ENCODE data around the gene BTF3L4. TPM values are rescaled to one million over a fixed set of nuclear protein-coding genes. Genes with fewer than 3 reads are reported as not detected.
A peak's percentile ranks its signal among the peaks of the same experiment; 100 is the strongest.

The BTF3L4 gene
- total RNA-seq, 1 donor from 2014 or later, result 288 TPM

GRCh38 chr1:52096216-52096615 lies 40.1 kb downstream of the BTF3L4 start:
- Histone ChIP-seq H3K9ac (no peak overlapping the region), H3K4me2 (no peak overlapping the region), H3F3A (ENCODE audit: low read depth) (peaks cover 3% of the 10 kb centered on the region), H3K79me2 (ENCODE audit: low read depth) (no peaks in the 10 kb centered on the region), H2AFZ (replicated peaks) (no peak overlapping the region), H3K27ac (no peak overlapping the region), H3K4me1 (peaks cover 8% of the 10 kb centered on the region), H4K20me1 (ENCODE audit: low read depth) (no peaks in the 10 kb centered on the region), H3K36me3 (peaks cover 5% of the 10 kb centered on the region), H3K4me3 (no peak overlapping the region), H3K27me3 (no peaks in the 10 kb centered on the region), H3K9me3 (ENCODE audit: low read depth) (no peaks in the 10 kb centered on the region)
- H3K27ac Mint-ChIP-seq, result no peak overlapping the region
- no peak for DNase-seq (ENCODE audit: low spot score)
- H3K4me3 Mint-ChIP-seq, result no peak overlapping the region
- peaks cover 20% of the 10 kb centered on the region for H3K4me1 Mint-ChIP-seq
- no peak for TF ChIP-seq CTCF (IDR thresholded peaks at IDR 0.05)
- no peak for TF ChIP-seq EZH2 (IDR thresholded peaks at IDR 0.05)
- no peak for TF ChIP-seq EZH2phosphoT487 (IDR thresholded peaks at IDR 0.05)
- peaks cover 2% of the 10 kb centered on the region for H3K27me3 Mint-ChIP-seq (ENCODE audit: insufficient read depth, low read depth)
- peaks cover 7% of the 10 kb centered on the region for H3K9me3 Mint-ChIP-seq
- peaks cover 9% of the 10 kb centered on the region for H3K36me3 Mint-ChIP-seq

GRCh38 chr1:52098139-52098871 lies 42.2 kb downstream of the BTF3L4 start:
- Histone ChIP-seq H3K36me3 (no peaks in the 10 kb centered on the region), H3K79me2 (ENCODE audit: low read depth) (no peaks in the 10 kb centered on the region), H3K27me3 (no peaks in the 10 kb centered on the region), H4K20me1 (ENCODE audit: low read depth) (no peaks in the 10 kb centered on the region), H3F3A (ENCODE audit: low read depth) (no peaks in the 10 kb centered on the region), H3K4me2 (peak overlapping the region; percentile 53), H2AFZ (replicated peaks) (no peak overlapping the region), H3K4me3 (no peak overlapping the region), H3K9ac (no peak overlapping the region), H3K27ac (no peak overlapping the region), H3K4me1 (peaks cover 8% of the 10 kb centered on the region), H3K9me3 (ENCODE audit: low read depth) (no peaks in the 10 kb centered on the region)
- TF ChIP-seq CTCF (IDR thresholded peaks at IDR 0.05) (no peak), EZH2 (IDR thresholded peaks at IDR 0.05) (no peak), EZH2phosphoT487 (IDR thresholded peaks at IDR 0.05) (no peak)
- H3K4me1 Mint-ChIP-seq, result peaks cover 20% of the 10 kb centered on the region
- peak overlapping the region; percentile 17 for H3K27ac Mint-ChIP-seq
- peaks cover 2% of the 10 kb centered on the region for H3K9me3 Mint-ChIP-seq
- peak; percentile 87 for DNase-seq (ENCODE audit: low spot score)
- peaks cover 2% of the 10 kb centered on the region for H3K36me3 Mint-ChIP-seq
- H3K4me3 Mint-ChIP-seq, result peak overlapping the region; percentile 25
- peaks cover 2% of the 10 kb centered on the region for H3K27me3 Mint-ChIP-seq (ENCODE audit: insufficient read depth, low read depth)

GRCh38 chr1:52102336-52103013 lies 46.4 kb downstream of the BTF3L4 start:
- no peaks in the 10 kb centered on the region for H3K27me3 ChIP-seq
- H3K4me1 ChIP-seq, result peaks cover 8% of the 10 kb centered on the region
- H3K36me3 Mint-ChIP-seq, result no peaks in the 10 kb centered on the region
- no peak overlapping the region for H3K27ac ChIP-seq
- H2AFZ ChIP-seq (replicated peaks), result no peak overlapping the region
- H3K4me1 Mint-ChIP-seq, result peaks cover 18% of the 10 kb centered on the region
- H3F3A ChIP-seq (ENCODE audit: low read depth), result no peaks in the 10 kb centered on the region
- H3K27me3 Mint-ChIP-seq (ENCODE audit: insufficient read depth, low read depth), result peaks cover 2% of the 10 kb centered on the region
- no peak for DNase-seq (ENCODE audit: low spot score)
- no peak overlapping the region for H3K4me2 ChIP-seq
- TF ChIP-seq EZH2 (IDR thresholded peaks at IDR 0.05), result no peak
- TF ChIP-seq CTCF (IDR thresholded peaks at IDR 0.05), result no peak
- TF ChIP-seq EZH2phosphoT487 (IDR thresholded peaks at IDR 0.05), result no peak
- H4K20me1 ChIP-seq (ENCODE audit: low read depth), result no peaks in the 10 kb centered on the region
- H3K36me3 ChIP-seq, result no peaks in the 10 kb centered on the region
- no peak overlapping the region for H3K9ac ChIP-seq
- no peak overlapping the region for H3K4me3 Mint-ChIP-seq
- H3K9me3 Mint-ChIP-seq, result no peaks in the 10 kb centered on the region
- no peak overlapping the region for H3K4me3 ChIP-seq
- no peak overlapping the region for H3K27ac Mint-ChIP-seq
- H3K79me2 ChIP-seq (ENCODE audit: low read depth), result no peaks in the 10 kb centered on the region
- H3K9me3 ChIP-seq (ENCODE audit: low read depth), result no peaks in the 10 kb centered on the region

Data from neural progenitor cell (in vitro differentiated cells).